Spleen (tissue), 7 donors: ENCODE measurements around the gene ANKRD44.

Experiments used
- POLR2A ChIP-seq, 3 donors: fragments of 450-650 bp; IDR thresholded peaks; one replicate each; pipeline ENCODE4 v1.5.1; 2017; ENCODE audit warnings: antibody characterized with exemption in 3 of 3, mild to moderate bottlenecking in 1 of 3
- TF ChIP-seq, protein P1 (sequence below), 11 experiments: fragments of 200-600 bp in 7 of 11; fragments of 450-650 bp in 4 of 11; sonication (generic) in 4 of 11; IDR thresholded peaks in 8 of 11; conservative IDR thresholded peaks in 3 of 11; 1 replicate in 7 of 11; 2 replicates in 4 of 11; pipeline versions ENCODE4 v1.4.0 to v1.8.0; 2016 to 2021; ENCODE audit warnings: antibody characterized with exemption in 11 of 11, inconsistent platforms in 4 of 11, mild to moderate bottlenecking in 1 of 11
- donor health status: DM: no; HTN: no; CAD: no; lungs with moderate emphysema.
- donor health status: DM: no; HTN: no; CAD: no.
- donor health status: DM: no; HTN: no; CAD: no.

GRCh38 chr2:197033222-197033621 lies 277.4 kb downstream of the ANKRD44 start:
- TF ChIP-seq, protein P1, sequence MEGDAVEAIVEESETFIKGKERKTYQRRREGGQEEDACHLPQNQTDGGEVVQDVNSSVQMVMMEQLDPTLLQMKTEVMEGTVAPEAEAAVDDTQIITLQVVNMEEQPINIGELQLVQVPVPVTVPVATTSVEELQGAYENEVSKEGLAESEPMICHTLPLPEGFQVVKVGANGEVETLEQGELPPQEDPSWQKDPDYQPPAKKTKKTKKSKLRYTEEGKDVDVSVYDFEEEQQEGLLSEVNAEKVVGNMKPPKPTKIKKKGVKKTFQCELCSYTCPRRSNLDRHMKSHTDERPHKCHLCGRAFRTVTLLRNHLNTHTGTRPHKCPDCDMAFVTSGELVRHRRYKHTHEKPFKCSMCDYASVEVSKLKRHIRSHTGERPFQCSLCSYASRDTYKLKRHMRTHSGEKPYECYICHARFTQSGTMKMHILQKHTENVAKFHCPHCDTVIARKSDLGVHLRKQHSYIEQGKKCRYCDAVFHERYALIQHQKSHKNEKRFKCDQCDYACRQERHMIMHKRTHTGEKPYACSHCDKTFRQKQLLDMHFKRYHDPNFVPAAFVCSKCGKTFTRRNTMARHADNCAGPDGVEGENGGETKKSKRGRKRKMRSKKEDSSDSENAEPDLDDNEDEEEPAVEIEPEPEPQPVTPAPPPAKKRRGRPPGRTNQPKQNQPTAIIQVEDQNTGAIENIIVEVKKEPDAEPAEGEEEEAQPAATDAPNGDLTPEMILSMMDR (IDR thresholded peaks at IDR 0.05 in 8 of 11, conservative IDR thresholded peaks at IDR 0.05 in 3 of 11) = no peak
- no peak for TF ChIP-seq POLR2A (IDR thresholded peaks at IDR 0.05)
